Placental pericyte (primary cell): ENCODE results near the gene ATF7IP2. TPM values are rescaled to one million over a fixed set of nuclear protein-coding genes. Genes with fewer than 3 reads are reported as not detected.

Experiments
- small RNA-seq: library from RNA; depleted of rRNA; stranded (forward); fragments of <200 nt; gene quantifications from one replicate; pipeline ENCODE3, GENCODE V24; 2012; ENCODE audit warnings: low replicate concordance
- total RNA-seq: library from RNA; depleted of rRNA; stranded (reverse); fragments of >200 nt; gene quantifications from 2 replicates; pipeline ENCODE4 v1.2.3, GENCODE V29; 2012

ATF7IP2 gene, protein sequence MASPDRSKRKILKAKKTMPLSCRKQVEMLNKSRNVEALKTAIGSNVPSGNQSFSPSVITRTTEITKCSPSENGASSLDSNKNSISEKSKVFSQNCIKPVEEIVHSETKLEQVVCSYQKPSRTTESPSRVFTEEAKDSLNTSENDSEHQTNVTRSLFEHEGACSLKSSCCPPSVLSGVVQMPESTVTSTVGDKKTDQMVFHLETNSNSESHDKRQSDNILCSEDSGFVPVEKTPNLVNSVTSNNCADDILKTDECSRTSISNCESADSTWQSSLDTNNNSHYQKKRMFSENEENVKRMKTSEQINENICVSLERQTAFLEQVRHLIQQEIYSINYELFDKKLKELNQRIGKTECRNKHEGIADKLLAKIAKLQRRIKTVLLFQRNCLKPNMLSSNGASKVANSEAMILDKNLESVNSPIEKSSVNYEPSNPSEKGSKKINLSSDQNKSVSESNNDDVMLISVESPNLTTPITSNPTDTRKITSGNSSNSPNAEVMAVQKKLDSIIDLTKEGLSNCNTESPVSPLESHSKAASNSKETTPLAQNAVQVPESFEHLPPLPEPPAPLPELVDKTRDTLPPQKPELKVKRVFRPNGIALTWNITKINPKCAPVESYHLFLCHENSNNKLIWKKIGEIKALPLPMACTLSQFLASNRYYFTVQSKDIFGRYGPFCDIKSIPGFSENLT
- total RNA-seq: 2.4 and 8.5 TPM in 2 replicates

DNA sequence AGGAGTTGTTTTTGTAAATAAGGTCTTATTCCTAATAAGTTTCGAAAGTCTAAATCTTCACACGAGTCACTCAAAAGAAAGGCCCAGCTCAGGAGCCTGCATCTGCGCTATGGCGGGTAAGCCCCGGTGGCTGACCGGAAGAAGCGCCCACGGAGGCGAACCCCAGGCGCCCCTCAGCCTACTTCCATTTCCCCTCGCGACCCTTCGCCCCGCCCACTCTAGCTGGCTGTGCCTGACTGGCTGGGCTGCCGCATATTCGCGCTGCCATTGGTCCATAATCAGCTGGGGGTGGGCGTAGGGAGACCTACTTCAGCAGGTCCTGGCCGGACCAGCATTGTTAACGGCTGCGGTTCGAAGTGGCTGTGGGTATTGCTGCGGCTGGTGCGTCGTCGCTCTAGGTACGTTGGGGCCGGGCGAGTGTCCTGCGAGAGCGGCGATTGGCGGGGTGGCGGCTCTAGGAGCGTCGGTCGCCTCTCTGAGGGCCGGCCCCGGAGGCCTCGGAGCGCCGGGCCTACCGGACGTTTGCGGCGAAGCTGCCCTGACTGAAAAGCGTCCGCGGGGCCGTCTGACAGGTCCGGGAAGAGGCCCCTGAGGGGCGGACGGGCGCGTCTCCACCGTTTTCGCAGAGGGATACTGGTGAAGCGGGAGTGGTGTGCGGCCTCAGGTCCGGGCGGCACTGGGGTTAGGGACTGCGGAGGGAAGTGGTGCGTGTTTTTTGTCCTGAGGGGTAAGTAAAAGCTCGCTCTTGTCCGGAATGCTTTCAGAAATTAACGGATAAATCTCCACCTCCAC is at the start of gene ATF7IP2:
TSS of gene ATF7IP2 (plus strand) at position 337 of the 792 bp plus-strand sequence. CDS start 44,560 bp downstream, outside the sequence.

Small RNAs within 50 kb of the gene (small RNA-seq; reads per million reads assigned to genes)
- gene RNU6-633P: not detected

Other genes with a start within 250 kb of the ATF7IP2 start
- 0.72 TPM in 1 of 2 replicates, not detected in the other for gene GRIN2A, start 203.6 kb upstream of the ATF7IP2 start, total RNA-seq
- 3.1 and 27.1 TPM in 2 replicates for gene EMP2, start 194.5 kb downstream of the ATF7IP2 start, total RNA-seq